Endothelial cell of umbilical vein (primary cell): ENCODE data around the gene SIPA1. TPM values are rescaled to one million over a fixed set of nuclear protein-coding genes. Genes with fewer than 3 reads are reported as not detected.
A peak's percentile ranks its signal among the peaks of the same experiment; 100 is the strongest.

Experiments used
- BruUV-seq: library from RNA; stranded (reverse); fragments of 400-500 nt; replicated peaks from 2 replicates; lab custom pipeline; 2021; lab: Mats Ljungman, UMichigan
- CTCF ChIA-PET: fragments of 300-600, 350-600 bp; sonication (Branson Sonifier 250); formaldehyde crosslinking; loops from one replicate; lab custom pipeline; 2021; ENCODE audit warnings: antibody characterized with exemption, inconsistent platforms; lab: Charles Lee
- POLR2A ChIA-PET: fragments of 300-600, 350-600 bp; sonication (Branson Sonifier 250); formaldehyde crosslinking; loops from one replicate; lab custom pipeline; 2021; ENCODE audit warnings: antibody characterized with exemption, inconsistent platforms; lab: Charles Lee
- DNase-seq: peaks from one replicate; pipeline ENCODE4 v3.0.0-alpha.2; 2011; ENCODE audit warnings: low read depth, low spot score
- FAIRE-seq: peaks from 2 replicates; lab custom pipeline; 2011; peaks lifted over from hg19 to GRCh38; lab: Jason Lieb, UNC
- H2AFZ ChIP-seq: 2 replicates; pipeline ENCODE4 v1.6.0; 2012; ENCODE audit warnings: low read depth, low read length, control low read depth, inconsistent platforms
- H3K27ac ChIP-seq: 2 replicates; pipeline ENCODE4 v1.5.1; 2011; ENCODE audit warnings: low read depth, mild to moderate bottlenecking, control low read depth, low read length, moderate library complexity; ENCODE audit not compliant: insufficient read depth
- H3K27me3 ChIP-seq, 2 experiments: 2 replicates each; pipeline versions ENCODE4 v1.6.0 to v1.6.1; 2011; ENCODE audit warnings: low read length in 2 of 2, mixed read lengths in 1 of 2; ENCODE audit not compliant: control insufficient read depth in 2 of 2, insufficient read depth in 2 of 2
- H3K36me3 ChIP-seq, 2 experiments: 2 replicates in 1 of 2; 3 replicates in 1 of 2; pipeline ENCODE4 v1.5.1; 2011; ENCODE audit warnings: low read length in 2 of 2, mild to moderate bottlenecking in 1 of 2, moderate library complexity in 1 of 2; ENCODE audit not compliant: control insufficient read depth in 2 of 2, insufficient read depth in 2 of 2; ENCODE audit errors: extremely low read depth in 1 of 2
- H3K4me1 ChIP-seq: 3 replicates; pipeline ENCODE4 v1.5.1; 2011; ENCODE audit warnings: mild to moderate bottlenecking, low read length; ENCODE audit not compliant: control insufficient read depth, insufficient read depth; ENCODE audit errors: extremely low read depth
- H3K4me2 ChIP-seq: 2 replicates; pipeline ENCODE4 v1.6.1; 2011; ENCODE audit warnings: low read length, control low read depth, mixed read lengths; ENCODE audit not compliant: insufficient read depth
- H3K4me3 ChIP-seq, 3 experiments: fragments of 200-600 bp in 1 of 3; sonication (generic), shearing (Covaris generic) in 1 of 3; replicated peaks in 1 of 3; 2 replicates each; pipeline ENCODE4 v1.5.1; 2011 to 2016; ENCODE audit warnings: control low read depth in 3 of 3, low read length in 3 of 3, mild to moderate bottlenecking in 2 of 3, inconsistent platforms in 1 of 3, low read depth in 1 of 3, moderate library complexity in 1 of 3; ENCODE audit not compliant: insufficient read depth in 1 of 3
- H3K79me2 ChIP-seq: 2 replicates; pipeline ENCODE4 v1.6.0; 2012; ENCODE audit warnings: low read length, inconsistent platforms; ENCODE audit not compliant: control insufficient read depth, insufficient read depth
- H3K9ac ChIP-seq: replicated peaks from 2 replicates; pipeline ENCODE3; 2011; ENCODE audit warnings: low read length, control low read depth; ENCODE audit not compliant: insufficient read depth; ENCODE audit errors: extremely low read depth
- H3K9me1 ChIP-seq: replicated peaks from 3 replicates; pipeline ENCODE4 v1.6.0; 2011; ENCODE audit warnings: mild to moderate bottlenecking, low read length; ENCODE audit not compliant: control insufficient read depth, insufficient read depth; ENCODE audit errors: extremely low read depth
- H3K9me3 ChIP-seq: replicated peaks from 2 replicates; pipeline ENCODE4 v1.5.1; 2012; ENCODE audit warnings: low read length, inconsistent platforms; ENCODE audit not compliant: control insufficient read depth, insufficient read depth
- H4K20me1 ChIP-seq: replicated peaks from 2 replicates; pipeline ENCODE3; 2011; ENCODE audit warnings: mild to moderate bottlenecking, low read length; ENCODE audit not compliant: control insufficient read depth, insufficient read depth; ENCODE audit errors: extremely low read depth
- EZH2 ChIP-seq: IDR thresholded peaks from 2 replicates; pipeline ENCODE4 v1.6.1; 2012; ENCODE audit warnings: borderline replicate concordance, low read depth, mild to moderate bottlenecking, moderate library complexity, low read length, inconsistent platforms; ENCODE audit not compliant: severe bottlenecking
- FOS ChIP-seq: IDR thresholded peaks from 2 replicates; pipeline ENCODE4 v1.6.1; 2011; ENCODE audit warnings: mild to moderate bottlenecking, low read length, moderate library complexity, borderline replicate concordance; ENCODE audit not compliant: insufficient read depth
- GATA2 ChIP-seq: IDR thresholded peaks from 2 replicates; pipeline ENCODE4 v1.7.0; 2011; ENCODE audit warnings: low read depth, mild to moderate bottlenecking, moderate library complexity, mixed read lengths, low read length; ENCODE audit not compliant: insufficient read length, insufficient read depth
- JUN ChIP-seq: IDR thresholded peaks from 2 replicates; pipeline ENCODE4 v1.6.1; 2011; ENCODE audit warnings: borderline replicate concordance, low read depth; ENCODE audit not compliant: insufficient read length, insufficient read depth
- MAX ChIP-seq: IDR thresholded peaks from 2 replicates; pipeline ENCODE4 v1.6.1; 2011; ENCODE audit not compliant: insufficient read depth, insufficient read length
- MYC ChIP-seq: IDR thresholded peaks from one replicate; pipeline ENCODE4 v1.6.1; 2011; ENCODE audit warnings: mild to moderate bottlenecking, low read depth, low read length
- POLR2A ChIP-seq: IDR thresholded peaks from 2 replicates; pipeline ENCODE4 v1.6.1; 2012; ENCODE audit warnings: low read depth, mild to moderate bottlenecking, control low read depth, low read length
- POLR2AphosphoS5 ChIP-seq: IDR thresholded peaks from 2 replicates; pipeline ENCODE4 v1.6.1; 2012; ENCODE audit warnings: low read depth, mild to moderate bottlenecking, control low read depth, low read length, moderate library complexity; ENCODE audit not compliant: insufficient read depth
- dilution Hi-C: fragments of 300-500 bp; cut with MboI; formaldehyde crosslinking; loops from one replicate; pipeline ENCODE4 v1.15.0; 2019; ENCODE audit warnings: low sequenced_read_pairs; ENCODE audit not compliant: extremely low pct_ligation_motif_present
- intact Hi-C: fragments of 100-400 bp; cut with micrococcal nuclease; formaldehyde crosslinking; loops from one replicate; pipeline ENCODE4 v1.10.0; 2022
- polyA plus RNA-seq, 4 experiments: library from polyadenylated mRNA; depleted of rRNA in 3 of 4; stranded (reverse) in 3 of 4; unstranded in 1 of 4; fragments of >200 nt; gene quantifications; 2 replicates each; pipeline versions ENCODE4 v1.2.1 to v1.2.3, GENCODE V29; 2011 to 2012; ENCODE audit warnings: missing spikeins in 1 of 4
- total RNA-seq: library from RNA; stranded (reverse); gene quantifications from 2 replicates; pipeline ENCODE4 v1.2.3, GENCODE V29; 2021
- TF ChIP-seq, protein P1 (sequence below), 2 donors: IDR thresholded peaks; 1 replicate in 1 of 2; 2 replicates in 1 of 2; pipeline ENCODE4 v1.5.1; 2011; ENCODE audit warnings: low read length in 2 of 2, mild to moderate bottlenecking in 2 of 2, moderate library complexity in 2 of 2, control low read depth in 1 of 2, inconsistent platforms in 1 of 2, low read depth in 1 of 2; ENCODE audit not compliant: insufficient read depth in 1 of 2; ENCODE audit errors: extremely low read depth in 1 of 2

Gene SIPA1
- total and polyA plus RNA-seq, 2 donors (not counting 3 experiments of a cell fraction or from before 2014, with no cell fraction given): 67.5 to 119 TPM

DNA sequence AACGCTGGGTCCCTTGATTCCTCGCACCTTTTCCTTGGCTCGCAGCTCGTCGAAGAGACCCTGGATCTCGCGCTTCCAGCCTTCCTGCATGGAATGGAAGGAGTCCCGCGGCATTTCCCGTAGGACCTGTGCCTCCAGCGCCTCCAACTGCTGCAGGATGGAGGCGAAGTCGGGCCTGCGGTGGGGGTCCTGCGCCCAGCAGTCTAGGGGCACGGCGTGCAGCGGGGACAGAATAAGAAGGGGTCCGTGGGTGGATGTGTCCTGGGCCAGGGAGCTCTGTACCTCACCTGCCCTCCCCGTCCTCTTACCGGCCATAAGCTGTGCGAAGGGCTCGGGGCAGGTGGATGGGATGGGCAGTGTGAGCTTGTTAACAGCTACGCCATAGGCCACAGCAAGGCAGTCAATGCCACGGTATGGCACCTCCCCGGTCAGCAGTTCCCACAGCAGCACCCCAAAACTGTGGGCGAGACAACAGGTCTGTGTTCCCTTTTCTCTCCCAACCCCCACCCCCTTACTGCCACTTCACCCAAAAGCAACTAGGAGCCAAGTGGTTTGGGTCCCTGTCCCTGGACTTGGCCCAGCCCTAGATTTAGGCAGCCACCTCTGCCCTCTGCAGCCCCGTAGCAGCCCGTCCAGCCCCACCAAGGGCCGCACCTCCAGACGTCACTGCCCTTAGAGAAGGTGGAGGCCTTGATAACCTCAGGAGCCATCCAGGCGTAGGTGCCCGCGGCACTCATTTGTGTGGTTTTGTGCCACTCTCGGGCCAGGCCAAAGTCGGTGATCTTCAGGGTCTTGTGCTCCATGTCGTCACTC, 30.1 kb upstream of the SIPA1 start:
- Histone ChIP-seq H3K27ac (no peak overlapping the region), H3K4me2 (peak overlapping the region; percentile 5), H4K20me1 (no peaks in the 10 kb centered on the region), H3K9ac (no peak overlapping the region), H3K9me1 (no peaks in the 10 kb centered on the region), H3K27me3 (no peaks in the 10 kb centered on the region), H3K4me1 (peaks cover 49% of the 10 kb centered on the region), H2AFZ (no peak overlapping the region), H3K79me2 (peaks cover 48% of the 10 kb centered on the region), H3K4me3 (no peak overlapping the region), H3K36me3 (peaks cover 15 to 54% of the 10 kb centered on the region in 2 experiments), H3K9me3 (no peaks in the 10 kb centered on the region)
- peak; percentile 38 for FAIRE-seq
- BruUV-seq: TSS peak; percentile 24
- TF ChIP-seq GATA2: no peak
- TF ChIP-seq POLR2AphosphoS5: no peak
- no peak for TF ChIP-seq POLR2A
- TF ChIP-seq JUN: no peak
- no peak for TF ChIP-seq FOS
- TF ChIP-seq, protein P1, sequence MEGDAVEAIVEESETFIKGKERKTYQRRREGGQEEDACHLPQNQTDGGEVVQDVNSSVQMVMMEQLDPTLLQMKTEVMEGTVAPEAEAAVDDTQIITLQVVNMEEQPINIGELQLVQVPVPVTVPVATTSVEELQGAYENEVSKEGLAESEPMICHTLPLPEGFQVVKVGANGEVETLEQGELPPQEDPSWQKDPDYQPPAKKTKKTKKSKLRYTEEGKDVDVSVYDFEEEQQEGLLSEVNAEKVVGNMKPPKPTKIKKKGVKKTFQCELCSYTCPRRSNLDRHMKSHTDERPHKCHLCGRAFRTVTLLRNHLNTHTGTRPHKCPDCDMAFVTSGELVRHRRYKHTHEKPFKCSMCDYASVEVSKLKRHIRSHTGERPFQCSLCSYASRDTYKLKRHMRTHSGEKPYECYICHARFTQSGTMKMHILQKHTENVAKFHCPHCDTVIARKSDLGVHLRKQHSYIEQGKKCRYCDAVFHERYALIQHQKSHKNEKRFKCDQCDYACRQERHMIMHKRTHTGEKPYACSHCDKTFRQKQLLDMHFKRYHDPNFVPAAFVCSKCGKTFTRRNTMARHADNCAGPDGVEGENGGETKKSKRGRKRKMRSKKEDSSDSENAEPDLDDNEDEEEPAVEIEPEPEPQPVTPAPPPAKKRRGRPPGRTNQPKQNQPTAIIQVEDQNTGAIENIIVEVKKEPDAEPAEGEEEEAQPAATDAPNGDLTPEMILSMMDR (IDR thresholded peaks at IDR 0.05; ENCODE audit: extremely low read depth in 1 of 2, insufficient read depth in 1 of 2, low read depth in 1 of 2, low read length in 2 of 2): no peak
- TF ChIP-seq MYC: no peak
- TF ChIP-seq EZH2: no peak
- no peak for TF ChIP-seq MAX
- intact Hi-C loops: loop anchor here (1.0 kb wide), 2 partner anchors 7 to 15 kb away; partner anchors contain the start of gene PCNX3
- ChIA-PET CTCF (interaction anchor here (0.9 to 2.4 kb wide), 7 partner anchors 10 to 68 kb away, joined by 3 to 19 read pairs (median 5); partner anchors contain the start of gene FAM89B), POLR2A (interaction anchor here (0.6 kb wide), 1 partner anchor 188 kb away, joined by 3 read pairs; no protein-coding TSS in a partner anchor)
- dilution Hi-C loops: no loop called here
- DNase-seq: no peak
